PC-3 (cell line): ENCODE data around the gene HDAC1.

ENCODE experiments used
- EZH2 ChIP-seq: fragments of 300-600 bp; sonication (generic); IDR thresholded peaks from one replicate; pipeline ENCODE4 v1.6.1; 2017; ENCODE audit warnings: antibody characterized with exemption, mild to moderate bottlenecking, low read length; ENCODE audit not compliant: unreplicated experiment
- EZH2phosphoT487 ChIP-seq: fragments of 300-600 bp; sonication (generic); IDR thresholded peaks from 2 replicates; pipeline ENCODE4 v1.6.1; 2018; ENCODE audit warnings: mild to moderate bottlenecking, antibody characterized with exemption, low read length, borderline replicate concordance
- TF ChIP-seq, protein P1 (sequence below): fragments of 300-600 bp; sonication (generic); conservative IDR thresholded peaks from 2 replicates; pipeline ENCODE4 v1.5.1; 2017; ENCODE audit warnings: antibody characterized with exemption, low read depth, mild to moderate bottlenecking, low read length

- TF ChIP-seq, protein P1, sequence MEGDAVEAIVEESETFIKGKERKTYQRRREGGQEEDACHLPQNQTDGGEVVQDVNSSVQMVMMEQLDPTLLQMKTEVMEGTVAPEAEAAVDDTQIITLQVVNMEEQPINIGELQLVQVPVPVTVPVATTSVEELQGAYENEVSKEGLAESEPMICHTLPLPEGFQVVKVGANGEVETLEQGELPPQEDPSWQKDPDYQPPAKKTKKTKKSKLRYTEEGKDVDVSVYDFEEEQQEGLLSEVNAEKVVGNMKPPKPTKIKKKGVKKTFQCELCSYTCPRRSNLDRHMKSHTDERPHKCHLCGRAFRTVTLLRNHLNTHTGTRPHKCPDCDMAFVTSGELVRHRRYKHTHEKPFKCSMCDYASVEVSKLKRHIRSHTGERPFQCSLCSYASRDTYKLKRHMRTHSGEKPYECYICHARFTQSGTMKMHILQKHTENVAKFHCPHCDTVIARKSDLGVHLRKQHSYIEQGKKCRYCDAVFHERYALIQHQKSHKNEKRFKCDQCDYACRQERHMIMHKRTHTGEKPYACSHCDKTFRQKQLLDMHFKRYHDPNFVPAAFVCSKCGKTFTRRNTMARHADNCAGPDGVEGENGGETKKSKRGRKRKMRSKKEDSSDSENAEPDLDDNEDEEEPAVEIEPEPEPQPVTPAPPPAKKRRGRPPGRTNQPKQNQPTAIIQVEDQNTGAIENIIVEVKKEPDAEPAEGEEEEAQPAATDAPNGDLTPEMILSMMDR: no peak
- no peak for TF ChIP-seq EZH2
- no peak for TF ChIP-seq EZH2phosphoT487
Observed at GRCh38 chr1:32377541-32378220, 85.8 kb downstream of the HDAC1 start.
